GM18502 (cell line): ENCODE data around the gene ZNF692.
"Not testable (repeated sequence)": the region's sequence is repeated elsewhere in the genome, so short reads cannot be mapped to it uniquely, and the experiment has no call there.

Experiments
- ATAC-seq: cut with Tn5 transposase; IDR thresholded peaks from one replicate; pipeline ENCODE4 v1.9.1; 2021; ENCODE audit warnings: mild to moderate bottlenecking; ENCODE audit not compliant: unreplicated experiment, poor library complexity

Gene ZNF692

DNA sequence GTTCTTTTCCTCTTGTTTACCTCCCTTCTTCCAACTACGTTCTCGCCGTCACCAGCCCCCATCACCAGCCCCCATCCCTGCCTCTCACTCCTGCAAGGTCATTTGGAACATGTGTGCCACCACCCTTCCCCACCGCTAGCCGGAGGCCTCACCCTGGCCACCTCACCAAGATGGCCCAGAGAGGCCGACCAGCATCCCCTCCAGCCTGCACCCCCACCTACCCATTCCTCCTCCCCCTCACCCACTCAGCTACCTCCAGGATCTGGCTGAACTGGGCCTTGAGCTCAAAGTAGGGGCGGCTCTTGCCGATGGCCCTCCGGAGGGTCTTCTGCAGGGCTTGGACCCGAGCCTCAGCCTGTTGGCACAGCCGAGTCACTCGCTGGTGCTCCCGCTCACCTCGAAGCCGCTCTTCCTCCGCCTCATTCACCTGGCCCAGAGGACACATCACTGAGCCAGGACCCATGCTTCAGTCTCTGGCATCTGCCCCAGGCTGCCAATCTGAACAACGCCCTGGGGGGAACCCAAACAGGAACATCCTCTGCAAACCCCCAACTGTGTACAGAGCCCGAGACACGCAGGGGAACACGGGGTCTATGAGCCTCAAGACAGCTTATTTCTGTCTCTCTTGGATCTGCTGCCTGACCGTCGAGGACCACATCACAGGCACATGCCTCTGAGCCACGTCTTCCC, 46.0 kb downstream of the ZNF692 start:
- ATAC-seq = no peak

DNA sequence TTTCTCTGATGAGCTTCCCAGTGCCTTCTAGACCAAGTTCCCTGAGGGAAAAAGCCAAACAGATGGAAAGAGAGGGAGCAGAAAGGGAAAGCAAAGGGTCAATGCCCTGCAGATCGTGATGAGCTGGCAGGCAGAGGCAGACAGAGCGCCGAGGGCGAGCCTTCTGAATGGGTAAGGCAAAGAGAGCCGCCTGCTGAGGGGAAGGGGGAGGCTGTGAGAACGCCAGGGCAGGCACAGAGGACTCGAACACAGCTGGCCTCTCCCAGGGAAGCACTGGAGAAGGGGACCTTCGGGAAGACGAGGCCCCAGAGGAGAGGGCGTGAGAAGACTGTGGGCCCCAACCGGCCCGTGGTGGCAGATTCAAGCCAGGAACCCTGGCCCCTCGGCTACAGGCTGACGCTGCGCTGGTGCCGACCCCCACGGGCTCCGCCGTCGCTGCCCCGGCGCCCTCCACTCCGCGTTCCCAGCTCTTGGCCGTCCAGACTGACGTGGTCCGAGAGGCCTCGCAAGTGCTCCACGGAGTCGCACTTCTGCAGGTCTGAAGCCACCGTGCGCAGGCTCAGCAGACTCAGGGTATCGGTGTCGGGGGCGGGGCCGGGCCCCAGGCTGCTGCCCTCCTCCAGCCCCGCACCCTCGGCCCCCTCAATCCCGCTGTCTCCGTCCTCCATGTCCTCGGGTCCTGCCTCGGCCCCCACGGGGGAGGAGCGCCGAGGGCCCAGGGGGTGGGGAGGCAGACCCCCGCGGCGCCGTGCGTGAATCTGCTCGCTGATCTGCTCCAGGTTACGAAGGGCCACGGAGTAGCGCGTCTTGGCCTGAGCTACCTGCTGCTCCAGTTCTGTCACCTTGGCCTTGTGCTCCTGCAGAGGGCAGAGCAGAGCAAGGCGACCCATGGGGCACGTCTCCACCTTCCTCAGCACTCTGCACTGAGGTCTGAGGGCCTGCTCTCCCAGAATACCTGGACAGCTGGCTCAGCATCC, 47.1 kb downstream of the ZNF692 start:
- no peak for ATAC-seq

DNA sequence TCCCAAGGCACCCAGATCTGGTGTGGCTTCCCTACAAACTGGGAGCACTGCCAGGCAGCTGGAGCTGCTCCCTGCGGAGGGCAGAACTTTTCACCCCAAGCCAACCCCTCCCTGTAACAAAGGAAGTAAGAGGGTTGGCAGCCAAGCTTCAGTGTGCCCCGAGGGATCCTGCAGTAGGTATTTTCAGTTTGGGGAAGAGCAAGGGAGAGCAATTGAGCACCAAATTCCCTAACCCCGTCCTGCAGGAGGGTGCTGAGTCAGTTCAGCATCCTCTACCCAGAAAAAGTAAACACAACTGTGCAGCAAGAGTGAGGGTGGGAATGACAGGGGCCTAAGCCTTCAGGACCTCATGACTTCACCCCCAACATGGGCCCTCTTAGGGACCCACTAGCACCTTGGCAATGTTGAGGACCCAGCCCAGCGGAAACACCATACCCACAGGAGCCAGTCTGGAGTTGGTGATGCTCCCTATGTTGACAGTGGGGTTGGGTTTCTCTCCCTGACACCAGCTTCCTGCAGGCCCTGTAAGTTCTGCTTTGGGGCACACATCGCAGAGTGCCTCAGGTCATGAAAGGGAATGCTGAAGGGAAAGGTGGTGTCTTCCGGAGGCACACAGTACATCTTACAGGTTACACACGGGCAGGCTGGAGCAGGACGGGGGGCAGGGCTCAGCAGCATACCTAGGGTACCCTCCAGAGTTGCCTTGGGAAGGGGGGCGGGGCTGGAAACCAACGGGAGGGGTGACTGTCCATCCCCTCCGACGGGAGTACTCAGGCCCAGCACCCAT, 48.0 kb downstream of the ZNF692 start:
- ATAC-seq = no peak

DNA sequence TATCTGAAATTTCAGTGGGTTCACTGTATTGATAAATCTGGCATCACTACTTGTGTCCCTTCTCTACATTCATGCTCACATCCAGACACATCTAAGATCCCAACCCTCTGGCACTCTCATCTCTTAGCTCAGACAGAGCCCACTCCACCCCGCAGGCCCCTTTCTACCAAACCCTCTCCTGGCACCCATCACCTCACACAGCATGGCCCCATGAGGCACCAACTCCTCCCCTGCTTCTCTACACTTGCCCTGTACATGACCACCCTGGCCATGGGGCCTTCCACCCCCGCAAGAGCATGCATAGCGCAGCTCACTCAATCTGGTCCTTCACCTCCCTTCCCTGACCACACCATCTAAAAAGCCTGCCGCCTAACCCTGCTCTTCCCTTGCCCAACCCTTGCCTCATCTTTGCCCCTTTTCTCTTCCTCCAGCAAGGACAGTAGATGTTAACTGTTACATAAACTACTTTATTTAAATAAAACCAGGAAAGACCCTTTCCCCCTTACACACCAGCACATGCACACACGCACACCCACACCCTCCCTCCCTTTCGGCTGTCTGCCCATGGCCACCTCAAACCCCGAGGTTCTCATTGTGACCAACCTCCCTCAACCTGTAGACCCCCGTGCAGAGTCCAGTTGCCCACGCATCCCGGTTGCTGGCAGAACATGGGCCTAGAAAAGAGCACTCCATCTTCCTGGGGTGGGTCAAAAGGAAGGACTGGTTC, 48.7 kb downstream of the ZNF692 start:
- no peak for ATAC-seq

DNA sequence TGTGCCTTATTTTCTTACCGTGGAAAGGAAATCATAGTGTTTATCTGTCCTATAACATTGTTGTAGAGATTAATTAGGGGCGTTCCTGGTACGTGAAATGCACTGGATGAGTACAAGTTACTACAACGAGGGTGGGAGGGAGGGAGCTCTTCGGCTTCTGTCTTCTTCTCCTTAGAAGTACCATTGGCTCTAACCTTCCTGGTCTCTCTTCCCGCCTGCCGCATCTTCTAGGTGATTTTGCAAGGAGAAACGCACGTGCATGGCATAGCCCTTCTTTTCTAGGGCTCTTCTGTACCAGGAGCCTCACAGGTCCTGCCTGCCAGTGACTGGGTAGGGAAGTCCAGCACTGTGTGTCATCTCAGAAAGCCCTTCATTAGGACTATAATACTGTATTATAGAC, 50.0 kb downstream of the ZNF692 start:
- ATAC-seq = no peak

DNA sequence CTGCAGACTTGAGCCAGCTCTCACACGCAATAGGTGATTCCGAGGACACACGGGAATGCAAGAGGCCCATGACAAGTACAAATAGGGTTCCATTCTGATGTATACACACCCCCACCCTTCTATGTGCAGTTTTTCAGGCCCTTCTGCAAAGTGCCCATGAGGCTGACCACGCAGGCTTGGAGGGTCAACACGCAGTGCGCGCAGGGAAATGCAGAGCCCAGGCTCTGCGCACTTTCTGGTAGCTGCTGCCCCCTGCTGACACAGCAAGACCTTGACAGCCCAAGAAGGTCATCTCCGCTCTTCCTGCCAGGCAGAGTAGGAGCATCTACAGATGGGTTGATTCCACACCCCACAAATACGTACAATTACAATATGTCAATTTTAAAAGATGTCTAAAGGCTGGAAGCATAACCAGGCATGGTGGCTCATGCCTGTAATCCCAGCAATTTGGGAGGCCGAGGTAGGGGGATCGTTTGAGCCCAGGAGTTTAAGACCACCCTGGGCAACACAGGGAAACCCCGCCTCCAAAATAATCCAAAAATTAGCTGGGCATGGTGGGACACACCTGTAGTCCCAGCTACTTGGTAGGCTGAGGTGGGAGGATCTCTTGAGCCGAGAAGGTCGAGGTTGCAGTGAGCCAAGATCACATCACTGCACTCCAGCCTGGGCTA, 51.7 kb downstream of the ZNF692 start:
- ATAC-seq = peak; percentile 63

DNA sequence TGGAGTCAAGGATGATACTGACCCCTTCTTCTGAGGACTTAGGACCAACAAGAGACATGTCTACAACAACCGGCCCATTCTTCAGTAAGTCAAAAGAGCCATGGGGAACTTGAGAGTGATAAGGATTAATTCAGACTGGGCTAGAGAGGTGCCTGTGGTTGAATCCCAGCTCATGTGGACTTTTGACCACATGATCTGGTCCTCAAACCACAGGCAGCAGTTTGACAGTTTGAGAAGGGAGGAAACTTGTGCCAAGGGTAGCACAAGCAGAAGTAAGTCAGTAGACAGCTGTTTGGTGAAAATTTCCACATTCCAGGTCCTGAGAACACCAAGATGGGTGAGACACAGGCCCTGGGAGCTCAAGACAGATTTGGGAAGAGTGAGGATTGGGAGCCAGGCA, 53.0 kb downstream of the ZNF692 start:
- ATAC-seq = no peak

DNA sequence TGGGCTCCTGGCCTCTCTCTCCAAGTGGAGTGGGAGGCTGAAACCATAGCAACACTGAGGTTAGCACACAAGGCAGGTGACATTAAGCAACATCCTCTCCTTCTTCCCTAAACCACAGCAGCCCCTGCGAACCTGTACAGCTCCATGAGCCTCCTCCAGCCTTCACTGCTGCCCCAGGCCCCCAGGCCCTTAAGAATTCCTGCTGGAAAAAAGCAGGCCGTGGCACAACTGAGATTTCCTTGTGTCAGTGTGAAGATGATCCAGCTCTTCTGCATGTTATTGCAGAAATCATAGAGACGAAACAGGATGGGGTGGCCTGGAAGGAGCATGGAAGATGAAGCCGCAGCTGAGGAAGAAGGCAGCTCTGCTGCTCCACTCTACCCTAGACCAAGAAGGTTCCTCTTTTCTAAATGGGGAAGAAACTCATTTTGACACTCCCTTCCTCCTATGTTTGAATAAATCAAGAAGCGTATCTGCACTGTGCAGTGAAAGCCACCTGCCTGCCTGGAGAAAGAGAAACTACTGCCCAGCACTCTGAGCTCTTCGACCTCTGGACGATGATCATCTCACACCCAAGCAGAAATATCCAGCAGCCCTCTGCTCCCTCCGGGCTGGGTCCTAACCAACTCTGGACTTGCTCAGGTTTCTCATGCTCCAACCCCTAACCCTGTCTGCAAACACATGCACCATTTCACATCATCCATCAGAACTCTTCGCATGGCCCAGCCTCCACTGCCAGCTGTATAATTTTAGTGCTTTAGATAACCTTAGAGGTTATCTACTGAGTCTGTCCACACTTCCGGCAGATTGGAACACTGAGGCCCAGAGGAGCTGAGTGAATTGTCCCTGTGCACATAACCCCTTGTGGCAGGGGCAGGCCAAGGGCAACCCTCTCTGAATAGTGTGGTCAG, 53.9 kb downstream of the ZNF692 start:
- ATAC-seq = peak; percentile 88

DNA sequence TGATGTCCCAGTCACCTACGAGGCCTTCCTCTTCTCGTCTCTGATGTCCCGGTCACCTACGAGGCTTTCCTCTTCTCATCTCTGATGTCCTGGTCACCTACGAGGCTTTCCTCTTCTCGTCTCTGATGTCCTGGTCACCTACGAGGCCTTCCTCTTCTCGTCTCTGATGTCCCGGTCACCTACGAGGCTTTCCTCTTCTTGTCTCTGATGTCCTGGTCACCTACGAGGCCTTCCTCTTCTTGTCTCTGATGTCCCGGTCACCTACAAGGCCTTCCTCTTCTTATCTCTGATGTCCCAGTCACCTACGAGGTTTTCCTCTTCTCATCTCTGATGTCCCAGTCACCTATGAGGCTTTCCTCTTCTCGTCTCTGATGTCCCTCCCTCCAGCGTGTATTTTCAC, 55.4 kb downstream of the ZNF692 start:
- not testable (repeated sequence) for ATAC-seq

DNA sequence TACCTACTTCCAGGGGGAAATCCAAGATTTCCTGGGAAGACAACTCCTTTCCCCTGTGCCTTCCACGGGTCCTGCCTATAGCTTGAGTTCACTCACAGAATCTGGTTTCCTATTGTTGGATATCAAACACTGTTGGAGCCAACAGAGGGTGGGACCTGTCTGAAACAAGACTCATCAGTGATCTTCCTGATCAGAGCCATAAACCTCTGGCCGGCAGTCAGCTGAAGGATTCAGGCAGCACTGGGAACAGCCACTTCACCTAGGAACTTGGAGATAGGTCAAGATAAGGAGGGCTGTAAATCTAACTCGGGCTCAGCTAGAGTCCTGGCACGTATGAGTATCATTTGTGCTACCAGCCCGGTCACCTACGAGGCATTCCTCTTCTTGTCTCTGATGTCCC, 56.4 kb downstream of the ZNF692 start:
- ATAC-seq = no peak

DNA sequence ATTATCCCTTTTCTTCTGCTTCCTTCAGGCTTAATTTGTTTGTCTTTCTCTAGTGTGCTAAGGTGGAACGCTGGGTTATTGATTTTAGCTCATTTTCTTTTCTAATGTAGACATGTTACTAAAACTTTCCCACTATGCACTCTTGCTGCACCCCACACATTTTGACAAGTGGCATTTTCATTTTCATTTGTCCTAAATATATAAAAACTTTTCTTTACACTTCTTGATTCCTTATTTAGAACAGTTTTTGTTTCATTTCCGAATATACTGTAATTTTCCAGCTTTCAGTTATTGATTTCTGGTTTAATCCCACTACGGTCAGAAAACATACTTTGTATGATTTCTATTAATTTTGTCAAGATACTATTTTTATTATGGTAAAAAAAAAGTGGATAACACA, 58.4 kb downstream of the ZNF692 start:
- ATAC-seq = no peak
